ENCODE measurements around the gene MAP2K6. TPM values are rescaled to one million over a fixed set of nuclear protein-coding genes. Genes with fewer than 3 reads are reported as not detected.

MAP2K6 gene
- total RNA-seq = 1 to 10 TPM; 1.6 to 9.7 (median 3.2) TPM
- 10 to 100 TPM; 22.7 to 51.4 (median 40.8) TPM for polyA plus RNA-seq

DNA sequence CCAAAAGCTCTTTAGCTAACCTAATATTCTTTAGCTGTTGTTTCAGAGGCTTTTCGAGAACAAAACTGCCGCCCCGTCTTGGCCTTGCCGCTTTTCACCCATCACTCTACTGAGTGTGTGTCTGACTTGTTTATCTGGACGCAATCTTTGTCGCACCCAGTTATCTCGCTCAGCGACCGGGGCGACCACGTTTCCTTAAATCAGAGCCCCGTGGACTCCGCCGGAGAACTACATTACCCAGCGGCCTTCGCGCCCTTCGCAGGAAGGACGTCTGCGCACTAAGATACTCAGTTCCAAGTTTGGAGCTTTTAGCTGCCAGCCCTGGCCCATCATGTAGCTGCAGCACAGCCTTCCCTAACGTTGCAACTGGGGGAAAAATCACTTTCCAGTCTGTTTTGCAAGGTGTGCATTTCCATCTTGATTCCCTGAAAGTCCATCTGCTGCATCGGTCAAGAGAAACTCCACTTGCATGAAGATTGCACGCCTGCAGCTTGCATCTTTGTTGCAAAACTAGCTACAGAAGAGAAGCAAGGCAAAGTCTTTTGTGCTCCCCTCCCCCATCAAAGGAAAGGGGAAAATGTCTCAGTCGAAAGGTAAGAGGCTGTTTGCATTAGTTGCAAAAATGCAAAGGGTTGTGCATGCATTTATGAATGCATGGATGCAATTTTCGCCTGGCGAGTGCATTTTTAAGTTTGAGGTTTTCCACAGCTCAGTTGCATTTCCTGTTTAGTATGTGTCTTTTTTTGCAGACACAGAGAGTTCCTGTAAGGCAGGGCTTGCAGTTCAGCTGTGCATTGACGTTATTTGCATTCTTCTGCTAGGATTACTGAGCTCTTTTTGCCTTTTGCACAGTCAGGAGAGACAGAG, at the start of gene MAP2K6:
TSS of gene MAP2K6 (plus strand) at position 290 of the 867 bp plus-strand sequence. CDS start at position 578, 288 bp downstream.
- H3K4me3 ChIP-seq = peak within 1 kb of the TSS; percentile 37 to 58 (median 51)
- no peaks in the 10 kb centered on the region for H3K36me3 ChIP-seq
- H3K9me3 ChIP-seq = no peaks in the 10 kb centered on the region
- TF ChIP-seq, protein P1, sequence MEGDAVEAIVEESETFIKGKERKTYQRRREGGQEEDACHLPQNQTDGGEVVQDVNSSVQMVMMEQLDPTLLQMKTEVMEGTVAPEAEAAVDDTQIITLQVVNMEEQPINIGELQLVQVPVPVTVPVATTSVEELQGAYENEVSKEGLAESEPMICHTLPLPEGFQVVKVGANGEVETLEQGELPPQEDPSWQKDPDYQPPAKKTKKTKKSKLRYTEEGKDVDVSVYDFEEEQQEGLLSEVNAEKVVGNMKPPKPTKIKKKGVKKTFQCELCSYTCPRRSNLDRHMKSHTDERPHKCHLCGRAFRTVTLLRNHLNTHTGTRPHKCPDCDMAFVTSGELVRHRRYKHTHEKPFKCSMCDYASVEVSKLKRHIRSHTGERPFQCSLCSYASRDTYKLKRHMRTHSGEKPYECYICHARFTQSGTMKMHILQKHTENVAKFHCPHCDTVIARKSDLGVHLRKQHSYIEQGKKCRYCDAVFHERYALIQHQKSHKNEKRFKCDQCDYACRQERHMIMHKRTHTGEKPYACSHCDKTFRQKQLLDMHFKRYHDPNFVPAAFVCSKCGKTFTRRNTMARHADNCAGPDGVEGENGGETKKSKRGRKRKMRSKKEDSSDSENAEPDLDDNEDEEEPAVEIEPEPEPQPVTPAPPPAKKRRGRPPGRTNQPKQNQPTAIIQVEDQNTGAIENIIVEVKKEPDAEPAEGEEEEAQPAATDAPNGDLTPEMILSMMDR (IDR thresholded peaks at IDR 0.05) = no peak
- TF ChIP-seq EP300 (IDR thresholded peaks at IDR 0.05) (no peak), POLR2A (IDR thresholded peaks at IDR 0.05) (no peak), POLR2AphosphoS5 (IDR thresholded peaks at IDR 0.05) (peak in 1 of 4 donors; percentile 36)
- WGBS, 2 donors = 1% methylated on average over 27 of the region's 27 CpGs
- intact Hi-C loops (cut with DNase I) = loop anchor here (5.0 kb wide), 1 partner anchor 87 kb away; the partner anchor contains the start of gene ABCA5
- H3K27me3 ChIP-seq = no peaks in the 10 kb centered on the region
- peaks cover 0 to 34% (median 29%) of the 10 kb centered on the region in 4 donors for H3K4me1 ChIP-seq
- DNase-seq = peak; percentile 91
- peak within 1 kb of the TSS; percentile 33 to 71 (median 64) for H3K27ac ChIP-seq

DNA sequence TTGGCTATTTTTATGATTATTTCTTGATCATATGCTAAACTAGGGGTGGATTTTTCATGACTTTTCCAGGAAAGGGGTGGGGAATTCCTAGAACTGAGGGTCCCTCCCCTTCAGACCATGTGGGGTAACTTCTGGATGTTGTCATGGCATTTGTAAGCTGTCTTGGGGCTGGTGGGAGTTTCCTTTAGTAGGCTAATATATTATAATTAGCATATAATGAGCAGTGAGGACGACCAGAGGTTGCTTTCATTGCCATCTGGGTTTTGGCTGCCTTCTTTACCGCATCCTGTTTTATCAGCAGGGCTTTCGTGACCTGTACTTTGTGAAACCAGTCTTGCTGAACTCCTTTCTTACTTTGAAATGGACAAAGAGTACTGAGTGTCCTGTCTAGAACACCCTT, 47.2 kb upstream of the MAP2K6 start:
- Histone ChIP-seq H3K27me3 (no peaks in the 10 kb centered on the region), H3K9me3 (no peaks in the 10 kb centered on the region), H3K4me3 (no peak overlapping the region), H3K27ac (no peak overlapping the region), H3K36me3 (no peaks in the 10 kb centered on the region), H3K4me1 (no peaks in the 10 kb centered on the region)
- 69 to 75% methylated on average over 3 of the region's 3 CpGs for WGBS, 2 donors
- no peak for TF ChIP-seq POLR2AphosphoS5 (IDR thresholded peaks at IDR 0.05)
- TF ChIP-seq EP300 (IDR thresholded peaks at IDR 0.05) = no peak
- no peak for TF ChIP-seq POLR2A (IDR thresholded peaks at IDR 0.05)
- DNase-seq = no peak
- intact Hi-C loops (cut with DNase I) = no loop called here

DNA sequence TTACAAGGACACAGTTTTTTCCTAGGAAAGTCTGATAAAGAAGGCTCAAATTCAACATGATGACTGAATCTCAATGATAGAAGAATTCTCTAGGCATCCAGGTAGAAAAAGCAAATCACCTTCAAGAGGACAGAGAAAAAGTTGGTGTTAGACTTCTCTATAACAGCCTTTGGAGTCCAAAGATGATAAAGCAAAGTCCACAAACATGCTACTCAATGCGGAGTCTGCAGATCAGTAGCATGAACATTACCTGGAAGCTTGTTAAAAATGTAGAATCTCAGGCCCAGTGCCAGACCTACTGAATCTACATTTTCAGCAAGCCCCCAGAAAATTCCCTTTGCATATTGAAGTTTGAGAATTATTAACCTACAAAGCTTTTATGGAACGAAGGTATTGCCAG, 41.4 kb upstream of the MAP2K6 start:
- Histone ChIP-seq H3K27me3 (no peaks in the 10 kb centered on the region), H3K36me3 (no peaks in the 10 kb centered on the region), H3K9me3 (no peaks in the 10 kb centered on the region), H3K4me3 (no peak overlapping the region), H3K4me1 (no peaks in the 10 kb centered on the region), H3K27ac (no peak overlapping the region)
- no peak for DNase-seq
- intact Hi-C loops (cut with DNase I) = no loop called here
- 22 to 73% methylated on average over 2 of the region's 2 CpGs for WGBS, 2 donors
- TF ChIP-seq POLR2AphosphoS5 (IDR thresholded peaks at IDR 0.05) (no peak), EP300 (IDR thresholded peaks at IDR 0.05) (no peak), POLR2A (IDR thresholded peaks at IDR 0.05) (no peak)
- TF ChIP-seq, protein P1 (IDR thresholded peaks at IDR 0.05) = no peak

DNA sequence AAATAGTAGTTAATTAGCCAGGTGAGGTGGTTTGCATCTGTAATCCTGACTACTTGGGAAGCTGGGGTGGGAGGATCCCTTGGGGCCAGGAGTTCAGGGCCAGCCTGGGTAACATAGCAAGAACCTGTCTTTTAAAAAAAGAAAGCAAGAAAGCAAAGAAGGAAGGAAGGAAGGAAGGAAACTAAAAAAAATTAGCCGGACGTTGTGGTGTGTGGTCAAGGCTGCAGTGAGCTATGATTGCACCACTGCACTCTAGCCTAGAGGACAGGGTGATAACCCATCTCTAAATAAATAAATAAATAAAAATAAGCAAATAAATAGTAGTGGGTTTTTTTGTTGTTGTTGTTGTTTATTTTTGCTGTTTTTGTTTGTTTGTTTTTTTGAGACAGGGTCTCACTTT, 39.3 kb upstream of the MAP2K6 start:
- no peak overlapping the region for H3K4me3 ChIP-seq
- no peak for DNase-seq
- H3K27ac ChIP-seq = no peak overlapping the region
- WGBS, 2 donors = 44 to 86% methylated on average over 2 of the region's 2 CpGs
- H3K27me3 ChIP-seq = no peaks in the 10 kb centered on the region
- intact Hi-C loops (cut with DNase I) = no loop called here
- no peaks in the 10 kb centered on the region for H3K36me3 ChIP-seq
- H3K9me3 ChIP-seq = no peaks in the 10 kb centered on the region
- H3K4me1 ChIP-seq = no peaks in the 10 kb centered on the region
- TF ChIP-seq POLR2A (IDR thresholded peaks at IDR 0.05) (no peak), POLR2AphosphoS5 (IDR thresholded peaks at IDR 0.05) (no peak), EP300 (IDR thresholded peaks at IDR 0.05) (no peak)
- TF ChIP-seq, protein P1 (IDR thresholded peaks at IDR 0.05) = no peak

DNA sequence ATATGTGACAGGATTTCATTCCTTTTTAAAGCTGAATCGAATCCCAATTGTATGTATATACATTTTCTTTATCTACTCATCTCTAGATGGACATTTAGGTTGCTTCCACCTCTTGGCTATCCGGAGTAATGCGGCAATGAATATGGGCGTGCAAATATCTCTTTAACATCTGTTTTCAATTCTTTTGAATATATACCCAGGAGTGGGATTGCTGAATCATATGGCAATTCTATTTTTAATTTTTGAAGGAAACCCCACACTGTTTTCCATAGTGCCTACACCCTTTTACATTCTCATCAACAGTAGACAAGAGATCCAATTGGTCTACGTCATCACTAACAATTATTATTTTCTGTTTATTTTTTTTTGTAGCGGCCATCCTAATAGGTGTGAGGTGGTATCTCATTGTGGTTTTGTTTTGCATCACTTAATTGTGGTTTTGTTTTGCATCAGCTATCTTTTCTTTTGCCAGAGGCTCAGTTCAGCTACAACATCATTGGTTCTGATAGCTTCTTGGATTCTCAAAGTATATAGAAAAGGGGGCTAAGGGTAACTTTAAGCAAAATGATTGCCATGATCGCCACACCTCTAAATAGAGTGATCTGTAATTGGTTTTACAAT, 25.6 kb upstream of the MAP2K6 start:
- TF ChIP-seq, protein P1 (IDR thresholded peaks at IDR 0.05) = no peak
- TF ChIP-seq POLR2A (IDR thresholded peaks at IDR 0.05) = no peak
- Histone ChIP-seq H3K27me3 (no peaks in the 10 kb centered on the region), H3K27ac (no peak overlapping the region), H3K9me3 (no peaks in the 10 kb centered on the region), H3K4me1 (no peaks in the 10 kb centered on the region), H3K4me3 (no peak overlapping the region), H3K36me3 (no peaks in the 10 kb centered on the region)
- WGBS, 2 donors = 92 to 95% methylated on average over 7 of the region's 7 CpGs
- DNase-seq = no peak
- intact Hi-C loops (cut with DNase I) = no loop called here
